CD4-positive, alpha-beta T cell treated with Interferon gamma for 1 hour (primary cell): Measurements from ENCODE around the gene PLCG1.

Source experiments
- DNase-seq: peaks from one replicate; pipeline ENCODE4 v3.0.0-alpha.2; 2020

PLCG1 gene

DNA sequence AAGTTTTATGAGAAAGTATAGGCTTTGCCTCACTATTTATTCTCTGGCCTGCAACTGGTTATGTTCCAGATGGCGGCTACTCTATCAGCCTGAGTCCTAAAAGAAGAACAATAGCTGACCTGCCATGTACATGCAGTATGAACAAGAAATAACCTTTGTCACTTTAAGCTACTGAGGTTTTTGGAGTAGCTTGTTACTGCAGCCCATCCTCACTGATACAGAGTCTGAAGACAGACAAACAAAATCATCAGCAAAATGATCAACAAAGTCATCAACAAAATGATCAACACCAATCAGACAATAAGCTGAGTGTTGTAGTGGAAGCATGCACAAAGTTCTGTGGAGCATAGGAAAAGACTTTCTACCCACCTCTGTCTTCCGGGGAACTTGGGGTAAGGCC lies 82.5 kb downstream of the PLCG1 start:
- DNase-seq: no peak

DNA sequence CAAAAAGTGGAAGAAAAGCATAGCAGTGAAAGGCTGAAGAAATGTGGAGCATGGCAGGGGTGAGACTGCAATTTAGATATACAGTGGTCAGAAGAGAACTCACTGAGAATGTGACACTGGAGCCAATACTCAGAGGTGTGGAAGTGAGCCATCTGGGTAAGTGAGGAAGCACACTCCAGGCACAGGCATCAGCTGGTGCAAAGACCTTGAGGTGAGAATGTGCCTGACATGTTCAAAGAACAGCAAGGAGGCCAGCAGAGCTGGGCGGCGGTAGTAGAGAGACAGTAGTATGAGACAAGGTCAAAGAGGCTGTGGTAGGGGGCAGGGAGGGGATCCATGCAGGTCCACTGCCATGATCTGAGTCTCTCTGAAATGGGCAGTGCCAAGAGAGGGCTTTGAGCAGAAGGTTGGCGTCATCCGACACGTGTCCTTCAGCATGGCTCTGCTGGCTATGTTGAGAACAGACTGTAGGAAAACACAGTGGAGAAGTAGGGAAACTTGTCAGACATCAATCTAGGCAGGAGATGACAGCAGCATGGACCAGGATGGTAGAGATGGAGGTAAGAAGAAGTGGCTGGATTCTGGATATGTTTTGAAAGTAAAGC lies 84.4 kb downstream of the PLCG1 start:
- DNase-seq: no peak

DNA sequence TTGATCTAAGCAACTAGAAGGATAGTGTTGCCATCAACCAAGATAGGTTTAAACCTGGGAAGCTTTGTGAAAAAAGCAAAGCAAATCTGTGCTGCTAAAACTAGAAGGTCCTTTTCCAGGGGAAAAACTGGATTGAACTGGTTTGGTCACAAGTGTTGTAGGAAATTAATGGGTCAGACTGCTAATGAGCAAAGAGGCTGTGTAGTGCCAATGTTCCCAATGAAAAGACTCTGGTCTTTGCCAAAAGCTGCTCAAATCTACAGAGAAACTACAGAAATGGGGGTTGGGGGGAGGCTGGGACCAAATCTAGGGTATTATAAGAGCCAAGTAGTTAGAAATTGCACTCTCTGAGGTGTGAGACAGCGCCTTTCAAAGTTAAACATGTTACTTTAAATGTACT lies 85.0 kb downstream of the PLCG1 start:
- DNase-seq: no peak

DNA sequence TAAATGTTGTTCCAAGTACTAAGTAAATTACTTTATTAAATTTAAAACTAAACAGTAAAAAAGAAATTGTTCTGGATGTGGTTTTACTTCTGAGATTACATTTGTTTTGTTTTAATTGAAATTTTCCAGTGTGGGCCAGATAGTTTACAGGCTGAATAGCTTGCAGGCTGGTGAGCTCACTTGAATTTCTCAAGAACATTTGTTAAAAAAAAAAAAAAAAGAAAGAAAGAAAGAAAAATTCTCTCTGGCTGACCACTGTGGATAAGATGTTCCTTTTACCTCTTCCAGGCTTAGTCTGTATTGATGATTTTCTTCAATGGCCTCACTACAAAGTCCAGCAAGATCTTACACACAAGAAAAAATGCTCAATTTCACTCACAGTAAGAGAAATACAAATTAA lies 85.4 kb downstream of the PLCG1 start:
- no peak for DNase-seq

DNA sequence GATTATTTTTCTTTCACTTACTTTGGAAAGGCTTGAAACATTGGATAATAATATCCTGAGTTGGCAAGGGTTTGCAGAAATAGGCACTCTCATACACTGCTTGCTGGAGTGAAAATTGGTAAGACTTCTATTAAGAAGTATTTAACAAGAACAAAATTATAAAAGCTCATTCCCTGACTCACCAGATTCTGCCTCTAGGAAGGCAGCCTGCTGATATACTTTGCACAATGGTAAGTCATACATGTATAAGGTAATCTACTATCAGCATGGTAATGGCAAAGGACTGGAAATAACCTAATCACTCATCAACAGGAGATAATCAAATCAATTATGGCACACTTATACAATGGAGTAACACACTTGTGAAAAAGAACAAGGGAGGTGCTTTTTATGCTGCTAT lies 85.8 kb downstream of the PLCG1 start:
- DNase-seq: no peak

DNA sequence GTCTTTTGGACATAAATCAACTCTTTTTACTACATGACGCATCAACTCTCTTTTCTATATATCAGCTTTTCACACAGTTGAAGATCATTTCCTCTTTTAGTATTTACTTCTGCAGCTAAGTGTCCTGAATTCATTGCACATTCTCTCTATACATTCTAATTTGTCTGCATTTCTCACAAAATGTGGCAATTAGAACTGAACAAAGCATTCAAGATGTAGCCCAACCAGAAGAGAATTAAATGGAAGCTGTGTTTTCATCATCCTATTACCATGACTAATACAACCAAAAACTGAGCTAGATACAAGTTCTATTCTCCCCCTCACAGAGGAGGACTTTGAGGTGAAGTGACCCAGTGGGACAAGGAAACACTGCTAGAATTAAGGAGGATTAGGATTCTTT lies 86.9 kb downstream of the PLCG1 start:
- no peak for DNase-seq

DNA sequence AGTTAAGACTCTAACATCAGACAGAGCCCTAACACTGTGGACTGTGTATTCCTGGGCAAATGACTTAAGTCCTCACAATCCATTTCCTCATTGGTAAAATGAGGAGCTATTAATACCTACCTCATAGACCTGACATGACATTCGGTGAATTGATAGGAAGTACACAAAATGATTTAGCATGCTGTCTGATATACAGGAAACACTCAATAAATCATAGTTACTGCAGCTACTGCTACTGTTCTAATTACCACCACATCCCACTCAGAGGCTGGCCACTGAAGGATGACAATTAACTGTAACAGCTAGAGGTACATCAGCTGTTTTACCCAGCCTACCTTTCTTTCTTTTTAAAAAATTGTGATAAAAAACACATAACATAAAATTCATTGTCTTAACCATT lies 87.7 kb downstream of the PLCG1 start:
- DNase-seq: no peak

DNA sequence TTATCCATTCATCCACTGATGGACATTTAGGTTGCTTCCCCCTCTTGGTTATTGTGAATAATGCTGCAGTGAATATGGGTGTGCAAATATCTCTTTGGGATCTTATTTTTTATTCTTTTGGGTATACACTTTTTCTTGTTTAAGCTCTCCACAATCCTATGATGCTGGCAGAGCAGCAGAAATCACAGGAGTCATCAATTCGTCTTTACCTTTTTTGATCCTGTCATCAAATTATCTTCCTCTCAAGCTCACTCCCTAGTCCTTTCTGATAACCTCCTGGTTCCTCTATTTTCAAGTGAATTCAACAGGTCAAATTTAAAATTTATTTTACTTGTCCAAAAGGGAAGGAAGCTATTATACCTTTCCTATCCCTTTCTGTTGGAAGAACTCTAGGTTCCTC lies 89.1 kb downstream of the PLCG1 start:
- DNase-seq: no peak
